Nephron progenitor cell (in vitro differentiated cells): ENCODE results near the gene DNASE2B.

Source experiments
- DNase-seq: peaks from one replicate; pipeline ENCODE4 v3.0.0; 2021
- H3K27ac Mint-ChIP-seq: 2 replicates; pipeline ENCODE4 v1.8.0; 2021; ENCODE audit warnings: mild to moderate bottlenecking, moderate library complexity, mixed read lengths
- H3K27me3 Mint-ChIP-seq: 2 replicates; pipeline ENCODE4 v1.8.0; 2021; ENCODE audit warnings: mild to moderate bottlenecking, low read depth, mixed read lengths; ENCODE audit not compliant: poor library complexity
- H3K36me3 Mint-ChIP-seq: 2 replicates; pipeline ENCODE4 v1.8.0; 2021; ENCODE audit warnings: low read depth, mixed read lengths
- H3K4me1 Mint-ChIP-seq: 2 replicates; pipeline ENCODE4 v1.8.0; 2021; ENCODE audit warnings: mixed read lengths
- H3K4me3 Mint-ChIP-seq: 2 replicates; pipeline ENCODE4 v1.8.0; 2021; ENCODE audit warnings: mild to moderate bottlenecking, moderate library complexity, mixed read lengths
- H3K9me3 Mint-ChIP-seq: 2 replicates; pipeline ENCODE4 v1.8.0; 2021; ENCODE audit warnings: mild to moderate bottlenecking, moderate library complexity, mixed read lengths
- CTCF ChIP-seq: fragments of 200-600 bp; sonication (generic); IDR thresholded peaks from 2 replicates; pipeline ENCODE4 v1.5.0; 2021; ENCODE audit warnings: antibody characterized with exemption

DNASE2B gene

DNA sequence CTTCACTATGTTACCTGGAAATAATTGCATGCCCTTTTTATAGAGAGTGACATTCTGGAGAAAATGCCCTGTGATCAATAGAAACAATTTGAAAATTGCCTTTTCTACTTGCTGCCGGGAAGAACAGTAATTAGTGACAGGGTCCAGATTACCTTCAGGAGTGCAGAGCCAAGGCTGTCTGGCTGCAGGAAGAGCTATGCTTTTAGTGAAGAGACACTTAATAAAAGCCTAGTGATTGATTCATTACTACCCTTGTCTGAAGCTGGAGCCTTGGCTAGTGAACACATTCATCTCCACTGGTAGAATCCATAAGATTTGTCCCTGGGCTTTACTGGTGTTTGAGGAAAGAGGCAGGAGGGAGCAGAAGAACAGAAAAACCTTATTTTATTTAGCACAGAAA lies 12.9 kb upstream of the DNASE2B start:
- DNase-seq, result no peak
- Mint-ChIP-seq H3K4me3 (no peak overlapping the region), H3K9me3 (no peaks in the 10 kb centered on the region), H3K27ac (no peak overlapping the region), H3K4me1 (peaks cover 7% of the 10 kb centered on the region), H3K27me3 (no peaks in the 10 kb centered on the region), H3K36me3 (no peaks in the 10 kb centered on the region)
- TF ChIP-seq CTCF, result no peak

DNA sequence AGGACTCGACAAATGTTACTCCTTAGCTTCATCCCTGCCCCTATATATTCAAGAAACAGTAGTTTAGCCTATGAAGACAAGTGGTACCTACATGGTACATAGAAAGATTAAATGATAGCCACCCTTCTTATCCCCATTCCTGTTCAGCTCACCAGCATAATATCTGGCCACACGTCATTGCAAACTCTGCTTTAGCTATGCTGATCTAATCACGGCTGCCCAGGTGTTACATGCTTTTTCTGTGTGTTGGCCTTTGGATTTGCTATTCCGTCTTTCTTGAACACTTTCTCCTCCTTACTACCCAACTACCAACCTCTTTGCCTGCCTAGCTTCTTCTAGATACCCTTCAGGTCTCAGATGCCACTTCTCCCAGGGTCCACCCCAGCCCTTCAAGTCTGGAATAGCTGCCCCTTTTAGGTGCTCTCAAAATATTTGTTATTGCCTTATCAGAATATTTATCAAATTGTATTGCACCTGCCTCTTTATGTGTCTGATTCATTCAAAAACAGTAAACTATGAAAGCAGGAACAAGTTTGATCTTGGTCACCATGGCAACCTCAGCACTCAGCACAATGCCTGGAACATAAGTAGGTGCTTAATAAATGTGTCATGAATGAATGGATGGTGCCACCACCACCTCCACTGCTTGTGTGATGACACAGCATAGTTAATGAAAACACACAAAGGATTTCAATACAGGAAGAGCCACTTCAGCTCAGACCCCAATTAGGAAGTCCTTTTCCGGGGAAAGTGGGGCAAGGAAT lies 11.4 kb upstream of the DNASE2B start:
- no peaks in the 10 kb centered on the region for H3K9me3 Mint-ChIP-seq
- no peak for DNase-seq
- H3K4me3 Mint-ChIP-seq, result no peak overlapping the region
- H3K27ac Mint-ChIP-seq, result no peak overlapping the region
- peaks cover 7% of the 10 kb centered on the region for H3K4me1 Mint-ChIP-seq
- no peaks in the 10 kb centered on the region for H3K27me3 Mint-ChIP-seq
- TF ChIP-seq CTCF, result no peak
- no peaks in the 10 kb centered on the region for H3K36me3 Mint-ChIP-seq

DNA sequence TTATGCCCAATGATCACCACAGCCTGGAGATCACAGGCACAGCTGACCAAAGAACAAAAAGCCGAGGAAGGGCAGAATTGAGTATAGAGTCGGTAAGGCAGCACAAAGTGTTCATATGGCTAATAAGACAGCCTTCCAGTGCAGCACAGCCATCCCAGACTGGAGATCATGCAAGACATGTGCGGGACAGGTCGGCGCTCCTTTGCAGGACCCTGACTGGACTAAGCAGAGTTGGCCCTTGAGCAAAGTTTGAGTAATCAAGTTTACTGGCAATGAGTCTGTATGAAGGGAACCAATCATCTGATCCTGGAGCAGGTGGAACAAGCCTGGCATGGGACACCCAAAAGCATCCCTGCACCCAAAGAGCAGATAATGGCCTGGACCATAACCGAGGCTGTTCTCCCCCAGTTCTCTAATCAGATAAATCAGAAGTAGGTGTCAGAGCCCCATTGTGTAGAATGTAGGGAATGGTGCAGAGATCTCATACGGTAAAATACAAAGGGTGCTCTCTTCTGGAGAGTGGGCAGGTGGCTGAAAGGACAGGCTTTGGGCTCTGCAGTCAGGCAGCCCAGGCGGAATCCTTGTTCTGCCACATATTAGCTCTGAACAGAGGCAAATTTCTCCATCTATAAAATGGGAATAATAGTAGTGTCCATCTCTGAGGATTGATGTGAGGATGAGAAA lies 10.7 kb upstream of the DNASE2B start:
- TF ChIP-seq CTCF, result no peak
- Mint-ChIP-seq H3K36me3 (no peaks in the 10 kb centered on the region), H3K4me3 (no peak overlapping the region), H3K27me3 (no peaks in the 10 kb centered on the region), H3K9me3 (no peaks in the 10 kb centered on the region), H3K27ac (no peak overlapping the region), H3K4me1 (peaks cover 7% of the 10 kb centered on the region)
- DNase-seq, result no peak

GRCh38 chr1:84390226-84390625 lies 8.1 kb upstream of the DNASE2B start:
- Mint-ChIP-seq H3K27ac (no peak overlapping the region), H3K4me3 (no peak overlapping the region), H3K27me3 (no peaks in the 10 kb centered on the region), H3K36me3 (no peaks in the 10 kb centered on the region), H3K9me3 (no peaks in the 10 kb centered on the region), H3K4me1 (peaks cover 5% of the 10 kb centered on the region)
- TF ChIP-seq CTCF, result no peak
- no peak for DNase-seq

DNA sequence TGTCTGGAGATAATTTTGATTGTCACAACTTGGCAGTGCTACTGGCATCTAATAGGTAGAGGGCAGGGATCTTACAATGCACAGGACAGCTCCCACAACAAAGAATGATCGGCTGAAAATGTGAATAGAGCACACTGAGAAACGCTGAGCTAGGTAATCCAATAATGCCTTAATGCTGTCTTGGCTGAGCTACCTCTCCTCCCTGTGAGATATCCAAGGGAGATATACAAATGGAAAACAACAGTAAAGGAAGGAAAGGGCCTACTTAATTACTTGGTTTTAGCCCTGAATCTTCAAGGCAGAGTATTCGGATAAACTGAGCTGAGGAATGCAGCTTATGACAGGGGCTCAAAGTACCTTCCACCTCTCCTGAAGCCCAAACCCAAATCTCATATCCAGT lies 2.9 kb downstream of the DNASE2B start:
- no peak overlapping the region for H3K4me3 Mint-ChIP-seq
- no peak for TF ChIP-seq CTCF
- H3K4me1 Mint-ChIP-seq, result peaks cover 6% of the 10 kb centered on the region
- DNase-seq, result no peak
- no peaks in the 10 kb centered on the region for H3K9me3 Mint-ChIP-seq
- H3K27ac Mint-ChIP-seq, result no peak overlapping the region
- no peaks in the 10 kb centered on the region for H3K36me3 Mint-ChIP-seq
- H3K27me3 Mint-ChIP-seq, result no peaks in the 10 kb centered on the region

GRCh38 chr1:84402060-84402459 lies 3.8 kb downstream of the DNASE2B start:
- Mint-ChIP-seq H3K4me3 (no peak overlapping the region), H3K27ac (no peak overlapping the region), H3K9me3 (no peaks in the 10 kb centered on the region), H3K36me3 (no peaks in the 10 kb centered on the region), H3K4me1 (peaks cover 6% of the 10 kb centered on the region), H3K27me3 (no peaks in the 10 kb centered on the region)
- no peak for TF ChIP-seq CTCF
- no peak for DNase-seq
